Ascending aorta (tissue), 2 donors: Measurements from ENCODE around the gene CST6. TPM values are rescaled to one million over a fixed set of nuclear protein-coding genes. Genes with fewer than 3 reads are reported as not detected.
"Not testable (repeated sequence)": the region's sequence is repeated elsewhere in the genome, so short reads cannot be mapped to it uniquely, and the experiment has no call there.

Experiments
- DNase-seq, 2 donors: peaks; one replicate each; pipeline ENCODE4 v3.0.0-alpha.2; 2019; ENCODE audit warnings: low spot score in 2 of 2
- H3K27ac ChIP-seq, 2 donors: fragments of 200-600 bp; sonication (generic); one replicate each; pipeline ENCODE4 v1.5.1; 2016 to 2017; ENCODE audit warnings: mild to moderate bottlenecking in 1 of 2
- H3K27me3 ChIP-seq: fragments of 200-600 bp; sonication (generic); one replicate; pipeline ENCODE4 v1.5.1; 2017
- H3K36me3 ChIP-seq, 2 donors: fragments of 200-600 bp; sonication (generic); one replicate each; pipeline ENCODE4 v1.5.1; 2016
- H3K4me1 ChIP-seq, 2 donors: fragments of 200-600 bp; sonication (generic); one replicate each; pipeline ENCODE4 v1.5.1; 2016 to 2017; ENCODE audit warnings: mild to moderate bottlenecking in 1 of 2
- H3K4me3 ChIP-seq, 2 donors: fragments of 200-600 bp; sonication (generic); one replicate each; pipeline ENCODE4 v1.5.1; 2016 to 2017; ENCODE audit warnings: mild to moderate bottlenecking in 1 of 2
- H3K9me3 ChIP-seq, 2 donors: fragments of 200-600 bp; sonication (generic); one replicate each; pipeline ENCODE4 v1.5.1; 2016
- intact Hi-C: fragments of 100-400 bp; cut with DNase I; formaldehyde crosslinking; loops from one replicate; pipeline ENCODE4 v1.15.1; 2023
- total RNA-seq: library from RNA; depleted of rRNA; stranded (reverse); fragments of >200 nt; gene quantifications from one replicate; pipeline ENCODE4 v1.1.0, GENCODE V29; 2016
- TF ChIP-seq, protein P1 (sequence below), 3 experiments: fragments of 200-600 bp in 2 of 3; fragments of 450-650 bp in 1 of 3; sonication (generic) in 2 of 3; IDR thresholded peaks; one replicate each; pipeline ENCODE4 v1.5.1; 2016 to 2019; ENCODE audit warnings: antibody characterized with exemption in 3 of 3, mild to moderate bottlenecking in 1 of 3, moderate library complexity in 1 of 3

Gene CST6
- total RNA-seq, 1 donor from 2014 or later: 4.4 TPM

DNA sequence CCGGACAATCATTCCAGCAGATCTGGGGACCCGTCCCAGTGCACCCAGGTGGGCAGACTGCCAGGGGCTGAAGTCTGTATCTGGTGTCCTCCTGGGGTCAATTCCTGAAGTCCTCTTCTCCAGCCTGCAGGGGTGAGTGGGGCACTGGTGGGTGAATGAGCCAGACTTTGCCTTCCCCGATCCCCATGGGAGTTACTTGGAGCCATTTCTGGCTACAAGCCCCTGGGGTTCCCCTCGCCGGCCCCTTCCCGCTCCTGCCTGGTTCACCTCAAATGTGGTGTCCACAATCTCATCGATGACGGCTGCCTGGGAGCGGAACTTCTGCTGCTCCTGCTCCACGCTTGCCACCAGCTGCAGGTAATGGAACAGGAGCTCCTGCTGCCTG, 5.0 kb downstream of the CST6 start:
- TF ChIP-seq, protein P1, sequence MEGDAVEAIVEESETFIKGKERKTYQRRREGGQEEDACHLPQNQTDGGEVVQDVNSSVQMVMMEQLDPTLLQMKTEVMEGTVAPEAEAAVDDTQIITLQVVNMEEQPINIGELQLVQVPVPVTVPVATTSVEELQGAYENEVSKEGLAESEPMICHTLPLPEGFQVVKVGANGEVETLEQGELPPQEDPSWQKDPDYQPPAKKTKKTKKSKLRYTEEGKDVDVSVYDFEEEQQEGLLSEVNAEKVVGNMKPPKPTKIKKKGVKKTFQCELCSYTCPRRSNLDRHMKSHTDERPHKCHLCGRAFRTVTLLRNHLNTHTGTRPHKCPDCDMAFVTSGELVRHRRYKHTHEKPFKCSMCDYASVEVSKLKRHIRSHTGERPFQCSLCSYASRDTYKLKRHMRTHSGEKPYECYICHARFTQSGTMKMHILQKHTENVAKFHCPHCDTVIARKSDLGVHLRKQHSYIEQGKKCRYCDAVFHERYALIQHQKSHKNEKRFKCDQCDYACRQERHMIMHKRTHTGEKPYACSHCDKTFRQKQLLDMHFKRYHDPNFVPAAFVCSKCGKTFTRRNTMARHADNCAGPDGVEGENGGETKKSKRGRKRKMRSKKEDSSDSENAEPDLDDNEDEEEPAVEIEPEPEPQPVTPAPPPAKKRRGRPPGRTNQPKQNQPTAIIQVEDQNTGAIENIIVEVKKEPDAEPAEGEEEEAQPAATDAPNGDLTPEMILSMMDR (IDR thresholded peaks at IDR 0.05): no peak
- DNase-seq: no peak
- no peaks in the 10 kb centered on the region for H3K9me3 ChIP-seq
- H3K4me1 ChIP-seq: peaks cover 32 to 61% of the 10 kb centered on the region in 2 donors
- H3K36me3 ChIP-seq: no peaks in the 10 kb centered on the region
- peak overlapping the region; percentile 94 to 95 for H3K27ac ChIP-seq
- peak overlapping the region in 1 of 2 donors; percentile 40 for H3K4me3 ChIP-seq
- intact Hi-C loops: no loop called here
- H3K27me3 ChIP-seq: no peaks in the 10 kb centered on the region

DNA sequence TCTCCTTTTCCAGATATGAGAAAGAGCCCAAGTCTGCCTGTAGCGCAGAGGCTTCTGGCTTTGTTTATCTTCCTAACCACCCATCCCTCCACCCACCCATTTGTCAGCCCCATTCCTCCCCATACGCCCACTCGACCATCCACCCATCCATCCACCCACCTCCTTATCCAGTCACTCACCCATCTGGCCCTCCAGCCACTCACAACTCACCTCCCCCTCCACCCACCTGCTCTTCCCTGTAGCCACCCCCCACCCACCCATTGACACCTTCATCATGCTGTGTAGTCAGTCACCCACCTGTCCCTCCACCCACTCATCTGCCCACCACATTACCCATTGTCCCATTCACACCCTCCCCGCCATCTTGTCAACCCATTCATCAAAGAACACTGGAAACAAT, 5.5 kb downstream of the CST6 start:
- peak overlapping the region; percentile 94 to 95 for H3K27ac ChIP-seq
- H3K36me3 ChIP-seq: no peaks in the 10 kb centered on the region
- H3K9me3 ChIP-seq: no peaks in the 10 kb centered on the region
- no peaks in the 10 kb centered on the region for H3K27me3 ChIP-seq
- intact Hi-C loops: no loop called here
- H3K4me1 ChIP-seq: peaks cover 32 to 61% of the 10 kb centered on the region in 2 donors
- no peak for DNase-seq
- peak overlapping the region in 1 of 2 donors; percentile 40 for H3K4me3 ChIP-seq
- TF ChIP-seq, protein P1 (IDR thresholded peaks at IDR 0.05): no peak

DNA sequence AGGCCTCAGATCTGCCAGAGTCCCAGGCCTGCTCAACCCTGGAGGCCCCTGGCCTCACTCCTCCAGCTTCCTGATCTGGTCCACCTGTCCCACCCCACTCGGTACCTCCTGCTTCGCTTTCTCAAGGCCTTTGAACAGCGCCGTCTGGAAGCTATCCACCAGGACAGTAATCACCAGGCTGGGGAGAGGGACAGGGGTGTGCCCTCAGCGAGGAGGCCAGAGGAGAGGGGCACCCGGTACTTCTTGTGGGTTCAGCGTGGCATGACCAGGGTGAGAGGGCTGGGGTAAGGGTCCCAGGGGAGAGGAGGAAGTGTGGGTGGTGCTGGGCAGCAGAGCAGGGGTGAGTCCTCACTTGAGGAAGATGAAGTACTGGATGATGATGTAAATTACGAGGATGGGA, 8.4 kb downstream of the CST6 start:
- no peaks in the 10 kb centered on the region for H3K27me3 ChIP-seq
- no peak for DNase-seq
- no peak overlapping the region for H3K4me3 ChIP-seq
- peak overlapping the region; percentile 75 to 79 for H3K27ac ChIP-seq
- intact Hi-C loops: no loop called here
- H3K4me1 ChIP-seq: peaks cover 23 to 42% of the 10 kb centered on the region in 2 donors
- no peaks in the 10 kb centered on the region for H3K36me3 ChIP-seq
- TF ChIP-seq, protein P1 (IDR thresholded peaks at IDR 0.05): no peak
- no peaks in the 10 kb centered on the region for H3K9me3 ChIP-seq

DNA sequence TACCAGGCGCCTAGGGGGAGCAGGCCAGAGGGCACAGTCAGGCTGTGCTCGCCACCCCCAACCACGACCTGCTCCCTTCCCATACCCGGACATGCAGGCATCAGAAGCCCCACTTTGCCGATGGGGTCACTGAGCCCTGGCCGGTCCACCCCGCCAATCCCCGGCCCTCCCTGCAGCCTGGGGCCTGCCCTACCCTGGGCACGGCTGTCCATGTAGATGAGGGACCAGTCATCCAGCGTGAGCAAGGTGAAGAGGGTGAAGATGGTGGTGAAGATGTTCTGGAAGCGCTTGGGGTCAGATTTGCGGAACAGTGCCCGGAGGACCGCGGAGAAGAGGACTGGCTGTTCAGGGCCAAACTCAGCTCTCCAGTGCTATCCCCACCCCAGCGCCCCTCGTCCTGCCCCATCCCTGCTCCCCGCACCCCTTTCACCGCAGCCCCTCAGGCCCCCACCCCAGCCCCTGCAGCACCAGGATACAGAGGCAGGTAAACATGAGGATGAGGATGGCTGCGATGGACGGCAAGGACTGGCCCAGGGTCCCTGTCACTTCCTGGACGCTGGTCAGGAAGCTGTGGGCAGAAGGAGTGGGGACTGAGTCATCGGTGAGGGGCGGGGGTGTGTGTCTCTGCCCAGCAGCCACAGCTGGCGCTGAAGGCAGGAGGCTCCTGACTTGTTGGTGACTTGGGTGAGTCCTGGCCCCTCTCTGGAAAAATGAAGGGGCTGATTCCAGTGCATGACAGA, 9.0 kb downstream of the CST6 start:
- peak overlapping the region; percentile 75 to 79 for H3K27ac ChIP-seq
- H3K36me3 ChIP-seq: no peaks in the 10 kb centered on the region
- no peaks in the 10 kb centered on the region for H3K9me3 ChIP-seq
- H3K4me1 ChIP-seq: peaks cover 22 to 40% of the 10 kb centered on the region in 2 donors
- intact Hi-C loops: no loop called here
- no peak overlapping the region for H3K4me3 ChIP-seq
- DNase-seq: peak in 1 of 2 donors; percentile 85
- TF ChIP-seq, protein P1 (IDR thresholded peaks at IDR 0.05): no peak
- H3K27me3 ChIP-seq: no peaks in the 10 kb centered on the region

DNA sequence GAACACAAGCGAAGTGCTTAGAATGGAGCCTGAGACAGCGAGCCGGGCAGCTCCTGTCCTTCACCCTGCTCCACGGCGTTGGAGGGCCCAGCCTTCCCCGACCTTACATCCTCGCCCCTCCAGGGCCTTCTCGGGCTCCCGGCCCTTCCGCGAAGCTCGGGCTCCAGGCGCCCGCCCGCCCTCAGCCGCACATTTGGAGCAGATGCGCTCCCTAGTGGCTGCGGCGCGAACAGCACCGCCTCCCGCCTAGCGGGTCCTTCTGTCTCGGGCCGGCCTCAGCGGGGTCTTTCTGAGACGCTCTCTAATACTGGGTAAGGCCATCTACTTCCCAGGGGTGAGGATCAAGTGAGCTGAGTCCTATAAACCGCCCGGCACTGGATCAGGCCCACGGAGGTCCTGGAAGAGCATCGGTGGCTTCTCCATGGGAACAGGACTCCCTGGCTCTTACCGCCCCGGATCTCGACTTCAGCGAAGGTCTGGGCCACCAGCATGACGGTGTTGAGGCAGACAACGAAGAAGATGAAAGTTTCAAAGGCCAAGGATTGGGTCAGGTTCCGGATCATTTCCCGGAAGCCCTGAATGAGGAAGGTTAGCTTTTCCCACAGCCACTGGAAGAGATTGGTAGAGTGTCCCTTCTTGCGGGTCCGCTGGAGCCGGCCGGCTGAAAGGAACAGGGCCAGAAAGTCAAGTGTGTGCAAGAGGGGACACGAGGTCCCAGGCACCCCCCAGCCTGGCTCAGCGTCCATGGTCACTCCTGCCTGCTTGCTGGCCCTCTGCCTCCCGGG, 10.8 kb downstream of the CST6 start:
- H3K27me3 ChIP-seq: no peaks in the 10 kb centered on the region
- H3K9me3 ChIP-seq: no peaks in the 10 kb centered on the region
- peak overlapping the region; percentile 75 to 79 for H3K27ac ChIP-seq
- H3K4me3 ChIP-seq: peak overlapping the region; percentile 27 to 58
- TF ChIP-seq, protein P1 (IDR thresholded peaks at IDR 0.05): peak; percentile 95 to 99 (median 99)
- intact Hi-C loops: loop anchor here (1.0 kb wide), 2 partner anchors 20 to 33 kb away; partner anchors contain the start of genes BANF1 and EIF1AD
- no peaks in the 10 kb centered on the region for H3K36me3 ChIP-seq
- H3K4me1 ChIP-seq: peaks cover 15 to 25% of the 10 kb centered on the region in 2 donors
- peak in 1 of 2 donors; percentile 88 for DNase-seq

DNA sequence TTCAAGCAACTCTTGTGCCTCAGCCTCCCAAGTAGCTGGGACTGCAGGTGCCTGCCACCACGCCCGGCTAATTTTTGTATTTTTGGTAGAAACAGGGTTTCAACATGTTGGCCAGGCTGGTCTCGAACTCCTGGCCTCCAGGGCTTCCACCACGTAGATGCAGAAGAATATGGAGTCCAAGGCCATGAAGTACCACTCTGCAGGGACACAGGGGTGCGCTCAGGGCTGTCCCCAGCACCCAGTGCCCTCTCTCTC, 11.3 kb downstream of the CST6 start:
- H3K9me3 ChIP-seq, intact Hi-C loops: not testable (repeated sequence)

More for the DNA sequence above, 11.3 kb downstream of the CST6 start:
- not testable (repeated sequence) for H3K36me3 ChIP-seq, DNase-seq, H3K27me3 ChIP-seq, H3K27ac ChIP-seq
- peak overlapping the region in 1 of 2 donors; percentile 58 for H3K4me3 ChIP-seq
- H3K4me1 ChIP-seq: peaks cover 15 to 25% of the 10 kb centered on the region in 2 donors
